ENCODE results near the gene LMAN2. TPM values are rescaled to one million over a fixed set of nuclear protein-coding genes. Genes with fewer than 3 reads are reported as not detected.
"Not testable (repeated sequence)": the region's sequence is repeated elsewhere in the genome, so short reads cannot be mapped to it uniquely, and the experiment has no call there.

The LMAN2 gene
- polyA plus RNA-seq, 1 donor, result 118 TPM

DNA sequence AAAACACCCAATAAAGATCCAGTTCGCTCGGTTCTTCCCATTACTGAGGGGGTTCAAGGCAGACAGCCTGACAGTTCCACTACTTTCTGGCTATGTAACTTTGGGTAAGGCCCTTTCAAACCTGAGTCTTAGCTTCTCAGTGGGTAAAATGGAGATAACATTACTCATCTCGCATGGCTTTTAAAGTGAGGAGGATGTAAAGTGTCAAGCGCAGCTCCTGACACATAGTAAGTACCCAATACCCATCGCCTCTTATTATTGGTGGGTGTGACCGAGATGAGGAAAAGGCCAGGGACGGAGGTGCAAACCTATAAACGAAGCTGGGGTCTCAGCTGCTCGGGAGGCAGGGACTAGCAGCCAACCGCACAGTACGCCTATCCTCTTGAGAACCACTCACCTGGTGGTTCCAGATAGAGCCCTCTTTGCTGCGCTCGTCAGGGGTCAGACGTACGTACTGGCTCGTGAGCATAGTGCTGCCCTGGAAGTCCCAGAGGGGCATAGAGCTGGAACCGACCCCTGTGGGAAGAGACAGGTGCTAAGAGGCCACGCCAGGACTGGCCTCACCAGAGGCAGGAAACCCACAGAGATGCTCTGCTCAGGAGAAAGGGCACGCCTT lies 584 bp downstream of the LMAN2 start:
- DNase-seq, result no peak

DNA sequence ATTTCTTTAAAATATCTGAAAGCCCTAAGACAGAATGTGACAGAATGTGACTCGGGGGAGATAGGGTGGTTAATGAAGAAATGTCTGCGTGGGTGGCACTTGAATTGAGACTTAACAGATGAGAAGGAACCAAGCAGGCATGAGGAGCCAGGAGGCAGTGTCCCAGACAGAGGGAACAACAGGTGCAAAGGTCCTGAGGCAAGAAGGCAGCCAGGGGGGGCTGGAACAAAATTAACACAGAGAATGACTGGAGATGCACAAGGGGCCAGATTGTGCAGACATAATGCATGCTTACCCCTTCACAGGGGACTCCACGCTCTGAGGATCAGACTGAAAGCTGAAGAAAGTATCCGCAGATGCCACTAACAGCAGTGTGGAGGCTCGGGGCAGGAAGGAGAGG lies 1.7 kb downstream of the LMAN2 start:
- no peak for DNase-seq

DNA sequence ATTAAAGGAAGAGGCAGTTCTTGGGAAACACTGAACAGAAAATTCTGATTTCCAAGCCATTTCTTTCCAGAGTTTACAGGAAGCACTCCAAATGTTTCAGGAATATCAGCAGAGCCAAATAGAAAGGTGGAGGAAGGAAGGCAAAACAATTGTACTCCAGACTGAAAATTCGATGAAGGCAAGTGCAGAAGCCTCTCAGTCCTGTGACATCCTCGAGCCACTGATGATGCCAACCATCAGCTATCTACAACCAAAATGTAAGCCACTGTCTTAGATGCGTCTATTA lies 2.2 kb downstream of the LMAN2 start:
- DNase-seq, result no peak

DNA sequence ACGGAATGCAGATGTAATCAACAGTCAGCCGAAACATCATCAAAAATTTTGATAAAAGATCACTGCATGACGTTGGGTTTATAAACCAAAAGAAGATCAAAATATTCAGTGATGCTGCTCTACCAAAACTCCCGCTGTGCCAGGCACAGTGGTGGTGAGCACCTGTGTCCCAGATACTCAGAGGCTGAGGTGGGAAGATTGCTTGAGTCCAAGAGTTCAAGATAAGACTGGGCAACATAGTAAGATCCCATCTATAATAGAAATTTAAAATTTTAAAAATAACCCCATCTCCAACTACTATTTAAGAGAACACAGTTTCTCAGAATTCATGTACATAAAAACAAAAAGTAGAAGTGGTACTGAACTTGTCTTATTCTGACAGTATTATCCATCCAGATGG lies 3.8 kb downstream of the LMAN2 start:
- DNase-seq, result no peak

DNA sequence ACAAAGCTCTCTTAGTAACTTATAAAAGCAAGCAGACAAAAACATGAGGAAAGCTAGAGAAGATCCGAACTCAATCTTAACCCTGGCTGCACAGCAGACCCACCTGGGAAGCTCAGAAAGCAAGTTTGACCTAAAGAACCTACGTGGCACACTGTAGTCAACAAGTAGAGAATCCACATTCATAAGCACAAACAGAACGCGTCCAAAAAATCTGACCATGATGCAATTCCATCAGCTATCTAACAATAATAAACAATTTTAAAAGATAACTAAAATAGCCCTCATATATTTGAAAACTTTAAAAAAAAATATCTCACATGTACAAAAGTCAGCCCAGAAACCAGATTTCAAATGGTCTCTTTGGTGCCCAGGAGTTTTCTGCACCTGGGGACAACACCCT lies 4.6 kb downstream of the LMAN2 start:
- no peak for DNase-seq

DNA sequence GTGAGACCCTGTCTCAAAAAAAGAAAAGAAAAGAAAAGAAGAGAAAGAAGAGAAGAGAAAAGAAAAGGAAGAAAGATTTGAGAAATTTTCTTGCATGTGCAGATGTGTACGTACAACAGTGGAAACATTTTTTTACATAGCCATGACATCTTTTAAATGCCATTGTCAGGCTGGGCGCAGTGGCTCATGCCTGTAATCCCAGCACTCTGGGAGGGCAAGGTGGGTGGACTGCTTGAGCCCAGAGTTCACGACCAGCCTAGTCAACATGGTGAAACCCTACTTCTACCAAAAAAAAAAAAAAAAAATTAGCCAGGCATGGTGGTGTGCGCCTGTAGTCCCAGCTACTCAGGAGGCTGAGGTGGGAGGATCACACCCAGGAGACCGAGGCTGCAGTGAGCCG lies 6.6 kb downstream of the LMAN2 start:
- DNase-seq, result no peak

DNA sequence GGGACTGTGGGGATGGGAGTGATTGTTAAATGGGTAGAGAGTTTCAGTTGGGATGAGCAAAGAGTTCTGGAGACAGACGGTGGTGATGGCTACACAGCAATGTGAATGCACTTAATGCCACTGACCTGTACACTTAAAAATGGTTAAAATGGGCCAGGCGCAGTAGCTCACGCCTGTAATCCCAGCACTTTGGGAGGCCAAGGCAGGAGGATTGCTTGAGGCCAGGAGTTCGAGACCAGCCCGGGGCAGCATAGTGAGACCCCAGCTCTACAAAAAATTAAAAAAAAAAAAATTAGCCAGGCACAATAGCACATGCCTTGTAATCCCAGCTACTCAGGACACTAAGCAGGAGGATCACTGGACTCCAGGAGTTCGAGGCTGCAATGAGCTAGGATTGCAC lies 7.7 kb downstream of the LMAN2 start:
- no peak for DNase-seq

DNA sequence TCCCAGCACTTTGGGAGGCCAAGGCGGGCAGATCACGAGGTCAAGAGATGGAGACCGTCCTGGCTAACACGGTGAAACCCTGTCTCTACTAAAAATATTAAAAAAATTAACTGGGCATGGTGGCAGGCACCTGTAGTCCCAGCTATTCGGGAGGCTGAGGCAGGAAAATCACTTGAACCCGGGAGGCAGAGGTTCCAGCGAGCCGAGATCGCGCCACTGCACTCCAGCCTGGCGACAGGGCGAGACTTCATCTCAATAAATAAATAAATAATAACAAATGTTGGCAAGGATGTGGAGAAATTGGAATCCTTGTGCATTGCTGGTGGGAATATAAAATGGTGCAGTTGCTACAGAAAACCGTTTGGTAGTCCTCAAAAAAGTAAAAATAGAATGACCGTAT lies 8.5 kb downstream of the LMAN2 start:
- not testable (repeated sequence) for DNase-seq

DNA sequence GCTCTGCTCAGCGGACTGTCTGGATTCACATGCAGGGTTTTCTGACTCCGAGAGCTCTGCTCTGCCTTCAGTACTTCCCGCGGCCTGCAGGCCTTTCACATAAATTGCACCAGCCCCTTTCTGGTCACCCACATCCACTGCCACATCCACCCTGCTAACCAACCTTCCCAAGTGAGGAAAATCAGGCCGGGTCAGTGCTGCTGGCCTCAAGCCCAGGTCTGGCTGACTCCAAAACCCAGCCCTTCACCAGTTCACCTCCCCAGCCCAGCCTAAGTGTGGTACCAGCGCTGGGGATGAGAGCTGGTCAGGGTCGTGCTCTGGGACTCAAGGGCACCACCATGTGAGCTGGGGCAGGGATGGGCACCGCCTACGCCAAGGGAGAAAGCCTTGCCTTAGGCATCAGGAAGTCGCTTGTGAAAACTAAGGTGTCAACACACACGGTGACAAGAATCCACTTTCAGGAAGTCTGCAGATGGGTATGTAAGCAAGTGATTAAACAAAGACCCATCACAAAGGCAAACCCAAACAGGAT lies 12.3 kb downstream of the LMAN2 start:
- no peak for DNase-seq

DNA sequence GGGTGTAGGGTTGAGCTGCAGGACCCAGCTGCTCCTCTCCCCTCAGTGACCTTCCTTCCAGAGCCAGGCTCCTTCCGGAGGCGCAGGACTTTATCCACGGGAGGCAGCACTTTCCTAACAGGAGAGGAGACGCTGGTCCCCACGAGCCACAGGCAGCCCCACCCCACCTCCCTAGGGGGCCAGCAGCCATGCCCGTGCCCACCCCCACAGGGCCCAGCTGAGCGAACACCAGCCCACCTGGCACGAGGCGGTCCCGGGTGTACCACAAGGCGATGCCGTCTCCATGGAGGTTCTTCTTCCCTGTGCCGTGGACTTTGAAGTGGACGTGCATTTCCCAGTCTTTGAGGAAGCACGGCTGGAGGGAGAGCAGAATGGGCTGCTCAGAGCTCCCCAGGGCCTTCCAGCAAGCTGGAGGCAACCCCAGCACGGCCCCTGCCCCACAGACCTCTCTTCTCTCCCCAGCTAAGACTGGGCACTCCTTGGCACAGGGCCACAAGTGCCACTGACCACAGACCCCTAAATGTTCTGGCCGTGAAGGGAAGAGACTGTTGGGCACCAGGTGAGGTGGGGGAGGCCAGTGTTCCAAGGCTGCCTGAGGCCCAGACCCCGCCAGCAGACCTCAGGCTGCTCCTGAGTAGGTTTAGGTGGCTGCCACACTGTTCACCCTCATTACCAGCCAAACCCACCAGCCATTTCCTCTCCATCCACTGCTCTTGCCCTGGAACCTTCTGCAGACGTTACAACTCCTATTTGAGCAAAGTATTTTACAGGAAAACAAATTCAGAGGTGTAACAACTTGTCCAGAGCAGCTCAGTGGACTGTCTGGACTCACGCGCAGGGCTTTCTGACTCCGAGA lies 13.0 kb downstream of the LMAN2 start:
- DNase-seq, result no peak

DNA sequence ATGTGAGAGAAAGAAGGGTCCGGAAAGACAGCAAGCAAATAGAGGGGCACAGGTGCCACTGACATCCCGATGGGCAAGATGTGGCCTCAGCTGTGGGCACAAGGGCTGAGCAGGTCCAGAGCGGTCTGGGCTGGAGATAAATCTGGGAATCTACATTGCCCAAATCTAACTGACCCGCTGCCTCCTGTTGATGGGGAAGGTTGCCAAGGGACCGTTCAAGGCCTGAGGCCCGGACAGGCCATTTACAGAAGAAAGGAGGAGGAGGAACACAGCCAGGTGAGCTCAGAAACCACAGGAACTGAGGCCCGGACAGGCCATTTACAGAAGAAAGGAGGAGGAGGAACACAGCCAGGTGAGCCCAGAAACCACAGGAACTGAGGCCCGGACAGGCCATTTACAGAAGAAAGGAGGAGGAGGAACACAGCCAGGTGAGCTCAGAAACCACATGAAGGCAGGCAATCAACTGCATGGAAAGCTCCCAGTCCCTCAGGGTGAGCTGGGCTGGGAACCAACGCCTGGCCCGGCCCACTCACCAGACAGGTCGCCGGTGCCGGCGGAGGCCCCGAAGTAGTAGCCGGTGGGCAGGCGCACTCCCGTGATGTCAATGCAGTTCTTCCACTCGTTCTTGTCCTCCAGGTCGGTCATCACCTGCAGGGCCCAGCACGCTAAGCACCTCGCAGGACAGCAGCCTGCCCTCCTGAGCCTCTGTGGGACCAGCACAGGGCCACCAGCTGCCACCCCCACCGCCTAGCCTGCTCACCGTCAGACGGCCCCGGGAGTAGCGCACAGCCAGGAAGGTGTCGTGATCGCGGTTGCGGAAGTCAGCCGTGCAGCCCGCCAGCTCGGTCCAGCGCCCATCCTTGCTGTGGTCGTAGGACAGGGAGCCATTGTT lies 14.6 kb downstream of the LMAN2 start:
- no peak for DNase-seq

DNA sequence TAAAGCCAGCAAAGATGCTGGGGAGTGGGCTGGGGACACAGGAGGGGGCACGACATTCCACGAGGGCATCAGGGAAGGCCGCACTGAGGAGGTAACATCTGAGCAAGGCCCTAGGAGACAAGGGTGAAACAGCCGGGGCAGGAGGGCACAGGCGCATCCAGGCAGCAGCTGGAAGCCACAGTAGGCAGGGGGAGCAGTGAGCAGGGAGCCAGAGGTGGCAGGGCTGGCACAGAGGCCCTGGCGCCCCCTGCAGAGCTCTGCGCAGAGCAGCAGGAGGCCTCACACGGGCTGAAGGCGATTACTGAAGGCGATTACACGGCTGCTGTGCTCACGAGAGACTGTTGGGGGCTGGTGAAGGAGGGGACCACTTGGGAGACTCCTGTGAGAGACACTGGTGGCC lies 15.4 kb downstream of the LMAN2 start:
- no peak for DNase-seq

DNA sequence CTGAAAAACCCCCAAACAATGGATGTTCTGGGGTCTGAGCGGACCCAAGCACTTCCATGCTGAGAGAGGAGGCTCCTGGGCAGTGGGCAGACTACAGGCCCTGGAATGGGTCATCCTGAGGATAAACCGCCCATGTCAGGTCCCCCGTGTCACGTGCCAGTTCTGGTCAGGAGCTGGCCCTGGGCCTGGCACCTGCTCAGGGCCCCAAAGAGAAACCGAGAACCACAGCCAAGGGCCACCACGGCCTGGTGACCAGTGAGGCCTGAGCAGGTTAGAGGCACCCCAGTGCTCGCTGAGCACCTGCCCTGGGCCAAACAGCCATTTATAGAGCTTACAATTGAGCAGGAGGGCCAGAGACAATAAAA lies 15.8 kb downstream of the LMAN2 start:
- no peak for DNase-seq

DNA sequence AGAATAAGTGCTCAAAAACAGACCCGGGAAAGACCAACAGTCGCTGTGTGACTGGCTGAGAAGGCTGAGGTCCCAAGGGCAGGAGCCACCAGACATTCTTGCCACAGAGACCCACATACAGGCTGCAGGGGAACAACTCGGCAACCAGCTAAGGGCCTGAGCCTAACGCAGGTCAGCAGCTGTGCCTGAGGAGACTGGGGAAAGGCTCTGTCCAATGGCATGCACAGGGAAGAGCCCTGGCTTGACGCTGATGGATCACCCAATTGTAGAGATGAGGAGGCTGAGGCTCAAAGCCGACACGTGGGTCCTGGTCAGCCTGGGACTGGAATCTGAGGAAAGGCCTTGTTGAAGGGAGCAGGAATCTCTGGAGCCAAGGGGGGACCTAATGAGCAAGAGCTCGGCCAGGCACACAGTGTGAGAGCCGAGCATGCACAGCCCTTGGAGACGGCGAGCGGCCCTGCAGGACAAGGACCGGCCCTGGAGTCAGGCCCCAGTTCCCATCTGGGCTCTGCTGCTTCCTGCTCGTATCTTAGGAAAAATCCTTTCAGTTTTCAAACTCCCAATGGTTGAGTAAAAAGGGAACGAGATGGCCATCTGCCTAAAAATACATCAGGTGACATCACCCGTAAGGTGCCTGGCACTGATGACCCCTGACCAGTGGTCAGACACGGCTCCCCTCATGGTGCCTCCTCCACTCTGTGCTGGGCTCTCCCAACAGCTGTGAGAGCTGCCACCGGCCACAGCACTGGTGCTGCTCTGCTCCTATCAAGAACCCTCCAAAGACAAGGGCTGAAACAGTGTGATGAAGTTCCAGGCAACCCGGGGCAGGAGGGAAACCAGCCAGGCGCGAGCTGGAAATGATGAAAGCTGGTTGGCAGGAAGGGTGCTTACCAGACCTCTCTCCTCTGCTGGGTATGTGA lies 16.4 kb downstream of the LMAN2 start:
- DNase-seq, result no peak

DNA sequence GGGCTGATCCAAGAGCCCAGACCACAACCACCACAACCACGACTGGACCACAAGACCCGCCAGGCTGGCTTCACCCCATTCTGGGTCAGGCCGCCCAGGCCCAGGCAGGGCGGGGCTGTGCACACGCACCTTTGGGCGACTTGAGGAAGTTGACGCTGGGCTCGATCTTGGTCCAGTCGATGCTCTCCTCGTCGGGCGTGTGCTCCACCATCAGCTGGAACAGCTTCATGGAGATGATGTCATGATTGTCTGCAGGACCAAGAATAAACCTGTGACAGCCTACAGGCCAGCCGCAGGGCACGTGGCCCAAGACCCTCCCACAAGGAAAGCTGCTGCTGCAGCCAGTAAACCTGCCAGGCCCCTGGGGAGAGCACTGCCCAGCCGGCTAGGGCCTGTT lies 17.3 kb downstream of the LMAN2 start:
- DNase-seq, result no peak

DNA sequence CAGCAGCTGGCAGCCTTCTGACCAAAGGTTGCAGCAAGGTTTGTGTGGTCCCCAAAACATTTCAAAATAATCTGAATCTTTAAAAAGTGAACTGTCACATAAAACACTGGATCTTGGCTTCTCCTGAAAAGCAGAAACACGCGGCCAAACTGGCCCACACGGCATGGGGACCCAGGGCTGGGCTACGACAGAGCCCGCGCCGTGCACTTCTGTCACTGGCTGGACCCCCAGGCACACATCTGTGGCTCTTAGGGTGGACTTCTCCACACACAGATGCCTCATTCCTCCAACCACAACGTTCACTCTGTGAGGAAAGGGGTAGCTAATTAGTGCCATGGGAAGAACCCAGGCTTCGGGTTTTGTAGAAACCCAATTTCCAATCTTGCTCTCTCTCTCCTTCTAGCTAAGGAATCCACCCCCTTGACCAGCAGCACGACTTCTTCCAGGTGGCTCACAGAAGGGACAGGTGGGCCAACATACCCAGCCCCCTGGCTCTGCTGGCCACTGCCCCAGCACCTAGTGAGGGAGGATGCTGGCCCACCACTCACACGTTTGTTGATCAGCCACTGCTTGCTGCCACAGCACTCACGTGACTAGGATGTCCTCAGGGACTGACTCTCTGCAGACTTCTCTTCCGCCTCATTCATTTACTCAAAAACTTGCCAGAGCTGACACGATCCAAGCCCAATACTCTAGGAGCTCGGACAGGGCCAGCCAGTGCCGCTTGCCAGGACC lies 17.9 kb downstream of the LMAN2 start:
- DNase-seq, result no peak

DNA sequence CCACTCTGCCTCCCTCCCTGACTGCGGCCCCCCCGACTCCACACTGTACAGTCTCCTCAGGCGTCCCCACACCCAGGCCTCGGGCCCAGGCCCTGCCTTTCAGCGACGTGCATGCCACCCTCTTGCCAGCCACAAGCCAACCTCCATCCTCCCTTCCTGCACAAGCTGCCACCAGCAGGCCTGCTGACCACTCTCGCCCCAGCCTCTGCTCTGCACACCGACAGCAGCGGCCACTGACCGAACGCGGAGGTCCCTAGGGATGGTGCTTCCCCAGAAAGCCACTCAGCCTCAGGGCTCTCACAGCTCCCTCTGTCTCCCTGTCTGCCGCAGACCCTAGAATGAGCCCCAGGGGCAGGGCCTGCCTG lies 18.6 kb downstream of the LMAN2 start:
- no peak for DNase-seq

DNA sequence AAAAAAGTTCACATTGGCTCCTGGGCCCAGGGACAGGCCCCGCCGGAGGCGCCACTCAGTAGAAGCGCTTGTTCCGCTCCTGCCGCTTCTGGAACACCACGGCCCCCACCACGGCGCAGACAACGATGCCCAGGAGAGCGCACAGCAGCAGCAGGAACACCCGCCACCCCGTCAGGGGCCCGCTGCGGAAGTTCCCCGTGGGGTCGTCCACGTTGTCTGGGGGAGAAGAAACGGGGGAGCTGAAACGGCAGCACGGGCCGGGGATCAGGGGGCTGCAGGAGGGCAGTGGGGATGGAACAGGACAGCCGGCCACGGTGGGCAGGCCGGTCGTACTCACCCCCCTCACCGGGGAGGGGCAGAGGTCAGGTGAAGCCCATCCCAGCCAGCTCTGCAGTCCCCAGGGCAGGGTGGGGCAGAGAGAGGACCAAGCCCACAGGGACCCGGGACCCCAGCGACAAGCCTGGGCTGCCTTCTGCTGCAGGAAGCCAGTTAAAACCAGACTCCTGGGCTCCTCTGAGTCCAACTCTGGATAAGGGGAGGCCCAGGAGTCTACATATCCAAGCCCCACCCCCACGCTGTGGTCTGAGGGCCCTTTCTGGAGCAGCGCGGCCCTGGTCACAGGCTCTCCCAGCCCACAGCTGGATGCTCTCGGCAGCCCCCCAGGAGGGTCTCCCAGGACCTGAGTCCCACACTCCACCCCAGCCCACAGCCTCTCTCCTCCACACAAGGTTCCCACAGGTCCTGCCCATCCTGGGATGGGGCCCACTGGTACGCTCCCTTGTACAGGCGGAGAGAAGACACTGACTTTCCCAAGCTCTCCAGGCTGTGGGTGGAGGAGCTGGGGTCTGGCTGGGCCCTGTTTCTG lies 19.2 kb downstream of the LMAN2 start:
- DNase-seq, result no peak

DNA sequence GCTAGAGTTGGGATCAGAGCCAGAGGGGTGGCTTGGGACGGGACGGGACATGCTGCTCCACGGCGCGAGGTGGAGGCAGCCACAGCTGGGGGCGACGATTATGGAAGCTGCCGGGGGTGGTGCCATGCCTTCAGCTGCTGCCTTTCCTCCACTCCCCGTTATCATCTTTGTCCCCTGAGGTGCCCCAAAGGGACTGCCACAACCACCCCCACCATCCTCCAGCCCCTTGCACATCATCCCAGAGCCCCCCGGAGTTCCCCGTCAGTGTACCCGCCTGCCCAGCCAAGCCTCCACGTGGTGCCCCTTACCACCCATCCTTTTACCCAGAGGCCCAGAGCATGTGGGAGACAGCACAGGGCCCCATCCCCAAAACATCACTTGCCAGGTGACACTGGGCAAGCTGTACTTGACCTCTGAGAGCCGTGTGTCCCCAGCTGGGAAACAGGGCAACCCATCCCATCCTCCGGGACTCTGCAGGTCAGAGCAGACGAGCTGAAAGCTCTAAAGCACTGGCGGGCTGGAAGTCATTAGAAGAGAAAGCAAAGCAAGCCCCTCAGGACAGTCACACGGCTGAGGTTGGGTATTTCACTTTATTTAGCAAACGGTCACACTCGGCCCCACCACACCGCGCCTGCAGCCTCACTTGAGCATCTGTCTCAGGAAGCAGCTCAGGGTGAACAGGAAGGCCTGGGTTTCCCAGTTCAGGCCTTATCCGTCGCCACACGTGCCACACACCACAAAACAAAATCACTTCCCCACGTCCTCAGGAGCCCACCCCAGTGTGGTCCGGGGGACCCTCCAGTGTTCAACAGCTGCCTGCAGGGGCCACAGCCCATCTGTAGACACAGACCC lies 20.3 kb downstream of the LMAN2 start:
- DNase-seq, result no peak

Data from left kidney (tissue), 2 donors.